ELR (cell line): ENCODE measurements around the gene MAGI2.

ENCODE experiments used
- DNase-seq: peaks from one replicate; pipeline ENCODE4 v3.0.0-alpha.2; 2015; ENCODE audit warnings: low read depth

The MAGI2 gene

GRCh38 chr7:79257959-79258358 lies 195.5 kb downstream of the MAGI2 start:
- no peak for DNase-seq

- no peak for DNase-seq
Observed at GRCh38 chr7:79245623-79246249, 207.7 kb downstream of the MAGI2 start.

DNA sequence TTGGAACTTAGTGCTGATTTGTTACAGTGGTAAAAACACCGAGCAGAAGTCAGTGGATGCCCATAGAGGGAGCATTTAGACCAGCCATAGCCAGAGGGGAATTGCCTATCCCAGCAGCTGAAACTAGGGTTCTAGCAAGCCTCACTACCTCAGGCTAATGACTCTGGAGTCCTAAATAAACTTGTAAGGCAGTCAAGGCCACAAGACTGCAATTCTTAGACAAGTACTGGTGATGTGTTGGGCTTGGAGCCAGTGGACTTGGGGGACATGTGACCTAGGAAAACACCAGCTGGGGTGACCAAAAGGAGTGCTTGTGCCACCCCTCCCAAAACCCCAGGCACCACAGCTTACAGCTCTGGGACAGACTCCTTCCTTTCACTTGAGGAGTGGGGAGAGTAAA lies 209.0 kb downstream of the MAGI2 start:
- DNase-seq = no peak

DNA sequence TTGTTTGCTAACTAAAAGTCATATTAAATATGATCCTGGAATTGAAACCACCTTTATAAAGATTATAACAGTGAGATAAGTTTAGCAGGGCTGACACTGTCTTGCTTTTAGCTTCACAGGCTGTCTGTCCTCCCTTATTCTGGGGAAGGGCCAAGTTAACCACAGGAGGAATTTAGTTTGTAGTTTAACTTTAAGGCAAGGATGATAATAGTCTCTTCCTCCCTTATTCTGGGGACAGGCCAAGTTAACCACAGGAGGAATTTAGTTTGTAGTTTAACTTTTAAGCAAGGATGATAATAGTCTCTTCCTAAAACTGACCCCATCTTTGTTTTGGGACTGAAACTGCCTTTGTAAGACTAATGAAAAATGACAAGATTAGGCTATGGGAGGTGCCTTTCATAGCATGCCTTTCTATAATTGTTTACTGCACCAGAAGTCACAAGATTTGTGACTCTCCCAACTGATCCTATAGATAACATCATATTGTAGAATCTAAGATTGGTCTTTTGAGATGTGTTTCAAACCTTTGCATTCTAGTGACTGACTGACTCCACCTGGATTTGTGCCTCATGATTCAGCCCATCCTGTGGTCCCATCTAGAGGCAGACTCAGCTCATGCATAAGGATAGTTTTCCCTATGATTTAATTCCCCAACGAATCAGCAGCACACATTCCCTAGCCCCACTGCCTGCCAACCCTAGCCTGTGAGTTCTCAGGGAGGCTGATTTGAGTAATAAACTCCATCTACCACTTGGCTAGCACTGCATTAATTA lies 212.0 kb downstream of the MAGI2 start:
- DNase-seq = peak; percentile 35

DNA sequence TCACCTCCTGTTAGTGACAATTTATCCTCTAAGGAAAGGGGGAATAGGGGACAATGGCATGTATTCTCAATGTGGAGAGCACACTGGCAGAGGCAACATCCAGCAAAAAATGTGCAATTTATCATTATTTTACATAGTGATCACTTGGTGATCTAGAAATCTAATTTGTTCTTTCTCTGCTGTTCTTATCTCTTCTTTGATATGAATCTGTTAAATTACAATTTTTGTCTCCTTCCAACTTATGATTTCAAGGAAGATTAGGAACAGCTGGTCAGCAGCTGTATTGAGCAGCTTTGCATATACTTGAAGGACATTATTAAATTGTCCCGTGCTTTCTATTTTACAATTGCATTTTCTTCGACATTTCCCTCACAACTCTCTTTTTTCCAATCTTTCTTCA lies 213.1 kb downstream of the MAGI2 start:
- no peak for DNase-seq

- no peak for DNase-seq
Observed at GRCh38 chr7:79236352-79237028, 217.0 kb downstream of the MAGI2 start.

DNA sequence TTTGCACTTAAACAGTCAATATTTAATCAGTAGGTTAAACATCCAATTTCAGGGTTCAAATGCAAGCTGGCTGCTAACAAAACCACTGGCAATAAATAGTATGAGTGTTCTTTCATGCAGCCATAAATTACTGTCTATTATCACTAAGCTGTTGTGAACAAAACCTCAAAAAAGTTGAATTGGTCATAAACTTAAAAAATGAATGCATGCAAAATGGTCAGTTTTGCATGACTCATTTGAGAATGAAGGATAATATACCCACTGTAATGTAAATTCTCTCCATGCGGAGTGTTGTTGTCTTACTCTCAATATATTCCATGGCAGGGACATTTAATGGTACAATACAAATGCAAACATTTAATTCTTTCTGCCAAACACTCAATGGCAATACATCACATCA lies 226.4 kb downstream of the MAGI2 start:
- DNase-seq = peak; percentile 43

GRCh38 chr7:79221211-79221610 lies 232.3 kb downstream of the MAGI2 start:
- DNase-seq = no peak

- DNase-seq = no peak
Observed at GRCh38 chr7:79217976-79218626, 235.4 kb downstream of the MAGI2 start.

- DNase-seq = peak; percentile 20
Observed at GRCh38 chr7:79217468-79217867, 236.0 kb downstream of the MAGI2 start.

- DNase-seq = no peak
Observed at GRCh38 chr7:79216236-79216635, 237.2 kb downstream of the MAGI2 start.

- no peak for DNase-seq
Observed at GRCh38 chr7:79212334-79212733, 241.1 kb downstream of the MAGI2 start.

DNA sequence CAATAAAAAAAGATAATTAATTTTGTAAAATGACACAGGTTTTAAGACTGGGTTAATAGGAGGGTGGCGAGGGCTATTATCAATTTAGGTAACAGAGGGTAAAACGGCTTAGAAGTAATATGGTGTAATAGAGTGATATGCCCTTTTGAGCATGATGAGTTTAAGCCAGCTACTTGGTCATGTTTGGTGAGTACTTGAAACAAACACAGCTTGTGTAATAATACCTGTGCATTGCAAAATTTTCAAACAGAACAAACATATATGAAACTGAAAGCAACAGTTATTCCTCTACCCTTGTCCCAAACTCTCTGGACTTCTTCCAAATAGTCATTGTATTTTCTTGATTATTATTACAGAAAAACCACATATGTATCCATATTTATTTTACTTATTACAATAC lies 241.7 kb downstream of the MAGI2 start:
- DNase-seq = peak; percentile 1

- DNase-seq = peak; percentile 23
Observed at GRCh38 chr7:79199961-79200360, 253.5 kb downstream of the MAGI2 start.

- peak; percentile 2 for DNase-seq
Observed at GRCh38 chr7:79199266-79199665, 254.2 kb downstream of the MAGI2 start.

DNA sequence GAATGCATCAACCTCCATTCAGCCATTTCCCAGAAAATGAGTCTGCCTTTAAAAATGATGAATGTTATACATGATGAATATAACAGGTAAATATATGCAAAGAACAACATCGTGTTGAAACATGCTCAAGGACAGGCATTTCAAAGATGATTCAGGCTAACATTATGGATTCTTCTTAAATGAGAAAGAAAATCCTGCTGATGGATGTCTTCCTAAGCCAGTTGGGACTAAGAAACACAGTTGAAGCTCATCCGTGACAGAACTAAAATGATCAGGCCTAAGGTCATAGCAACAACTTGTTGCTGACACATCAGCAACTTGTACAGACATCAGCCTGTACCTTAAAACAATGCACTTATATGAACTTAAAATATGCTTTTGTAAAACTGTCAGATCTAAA lies 267.9 kb downstream of the MAGI2 start:
- DNase-seq = no peak

- DNase-seq = peak; percentile 52
Observed at GRCh38 chr7:79182283-79182682, 271.2 kb downstream of the MAGI2 start.

DNA sequence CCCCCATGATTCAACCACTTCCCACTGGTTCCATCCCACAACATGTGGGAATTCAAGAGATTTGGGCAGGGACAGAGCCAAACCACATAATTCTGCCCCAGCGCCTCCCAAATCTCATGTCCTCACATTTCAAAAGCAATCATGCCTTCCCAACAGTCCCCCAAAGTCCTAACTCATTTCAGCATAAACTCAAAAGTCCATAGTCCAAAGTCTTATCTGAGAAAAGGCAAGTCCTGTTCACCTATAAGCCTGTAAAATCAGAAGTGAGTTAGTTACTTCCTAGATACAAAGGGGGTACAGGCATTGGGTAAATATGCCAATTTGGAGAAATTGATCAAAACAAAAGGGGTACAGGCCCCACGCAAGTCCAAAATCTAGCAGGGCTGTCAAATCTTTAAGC lies 272.9 kb downstream of the MAGI2 start:
- no peak for DNase-seq

- peak; percentile 61 for DNase-seq
Observed at GRCh38 chr7:79176859-79177477, 276.5 kb downstream of the MAGI2 start.

- no peak for DNase-seq
Observed at GRCh38 chr7:79175374-79175773, 278.1 kb downstream of the MAGI2 start.

GRCh38 chr7:79165225-79165624 lies 288.2 kb downstream of the MAGI2 start:
- DNase-seq = no peak

GRCh38 chr7:79159040-79159664 lies 294.3 kb downstream of the MAGI2 start:
- DNase-seq = peak; percentile 8
